ENCODE measurements around the gene UBE2V1.

Gene UBE2V1

DNA sequence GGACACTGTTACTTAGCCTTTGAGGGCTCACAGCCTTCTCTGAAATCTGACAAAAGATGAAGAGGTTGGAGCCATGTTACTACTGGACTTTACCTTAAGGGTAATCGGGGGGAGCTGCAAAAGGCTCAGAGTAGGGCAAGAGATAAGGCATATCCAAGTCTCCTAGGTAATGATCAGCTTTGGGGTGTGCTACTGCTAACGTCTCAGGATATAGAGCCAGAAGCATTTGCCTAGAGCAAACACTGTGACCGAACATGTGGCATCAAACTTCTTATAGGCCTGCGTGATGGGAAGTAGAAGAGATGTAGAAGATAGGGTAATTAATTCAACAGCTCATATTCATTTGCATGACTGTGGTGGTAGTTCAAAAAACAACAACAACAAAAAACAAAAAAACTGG is 11.1 kb downstream of the UBE2V1 start:
- DNase-seq = no peak
- Histone ChIP-seq H3K27ac (no peak overlapping the region), H3K36me3 (replicated peaks) (peaks cover 3% of the 10 kb centered on the region), H3K27me3 (replicated peaks) (no peaks in the 10 kb centered on the region), H3K4me3 (ENCODE audit: low read depth, low read length) (no peak overlapping the region)
- in situ Hi-C loops (cut with HindIII; ENCODE audit: low pct_ligation_motif_present, low sequenced_read_pairs) = no loop called here
- TF ChIP-seq, protein P1, sequence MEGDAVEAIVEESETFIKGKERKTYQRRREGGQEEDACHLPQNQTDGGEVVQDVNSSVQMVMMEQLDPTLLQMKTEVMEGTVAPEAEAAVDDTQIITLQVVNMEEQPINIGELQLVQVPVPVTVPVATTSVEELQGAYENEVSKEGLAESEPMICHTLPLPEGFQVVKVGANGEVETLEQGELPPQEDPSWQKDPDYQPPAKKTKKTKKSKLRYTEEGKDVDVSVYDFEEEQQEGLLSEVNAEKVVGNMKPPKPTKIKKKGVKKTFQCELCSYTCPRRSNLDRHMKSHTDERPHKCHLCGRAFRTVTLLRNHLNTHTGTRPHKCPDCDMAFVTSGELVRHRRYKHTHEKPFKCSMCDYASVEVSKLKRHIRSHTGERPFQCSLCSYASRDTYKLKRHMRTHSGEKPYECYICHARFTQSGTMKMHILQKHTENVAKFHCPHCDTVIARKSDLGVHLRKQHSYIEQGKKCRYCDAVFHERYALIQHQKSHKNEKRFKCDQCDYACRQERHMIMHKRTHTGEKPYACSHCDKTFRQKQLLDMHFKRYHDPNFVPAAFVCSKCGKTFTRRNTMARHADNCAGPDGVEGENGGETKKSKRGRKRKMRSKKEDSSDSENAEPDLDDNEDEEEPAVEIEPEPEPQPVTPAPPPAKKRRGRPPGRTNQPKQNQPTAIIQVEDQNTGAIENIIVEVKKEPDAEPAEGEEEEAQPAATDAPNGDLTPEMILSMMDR (IDR thresholded peaks at IDR 0.05; ENCODE audit: low read depth, low read length, missing control alignments) = no peak

DNA sequence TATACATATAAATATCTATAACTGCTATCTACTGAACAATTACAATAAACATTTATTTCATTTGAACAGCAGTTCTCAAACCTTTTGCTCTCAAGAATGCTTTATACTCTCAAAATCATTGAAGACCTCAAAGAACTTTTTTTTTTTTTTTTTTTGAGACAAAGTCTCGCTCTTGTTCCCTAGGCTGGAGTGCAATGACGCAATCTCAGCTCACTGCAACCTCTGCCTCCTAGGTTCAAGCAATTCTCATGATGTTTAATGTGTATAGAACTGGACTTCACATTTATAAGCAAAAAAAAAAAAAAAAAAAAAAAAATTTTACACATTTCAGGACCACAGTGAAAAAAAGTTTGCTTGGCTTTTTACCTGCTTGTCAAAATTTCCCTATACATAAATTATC is 11.7 kb downstream of the UBE2V1 start:
- Histone ChIP-seq H3K4me3 (ENCODE audit: low read depth, low read length) (no peak overlapping the region), H3K36me3 (replicated peaks) (peaks cover 3% of the 10 kb centered on the region), H3K27ac (no peak overlapping the region), H3K27me3 (replicated peaks) (no peaks in the 10 kb centered on the region)
- in situ Hi-C loops (cut with HindIII; ENCODE audit: low pct_ligation_motif_present, low sequenced_read_pairs) = no loop called here
- TF ChIP-seq, protein P1 (IDR thresholded peaks at IDR 0.05; ENCODE audit: low read depth, low read length, missing control alignments) = no peak
- no peak for DNase-seq

DNA sequence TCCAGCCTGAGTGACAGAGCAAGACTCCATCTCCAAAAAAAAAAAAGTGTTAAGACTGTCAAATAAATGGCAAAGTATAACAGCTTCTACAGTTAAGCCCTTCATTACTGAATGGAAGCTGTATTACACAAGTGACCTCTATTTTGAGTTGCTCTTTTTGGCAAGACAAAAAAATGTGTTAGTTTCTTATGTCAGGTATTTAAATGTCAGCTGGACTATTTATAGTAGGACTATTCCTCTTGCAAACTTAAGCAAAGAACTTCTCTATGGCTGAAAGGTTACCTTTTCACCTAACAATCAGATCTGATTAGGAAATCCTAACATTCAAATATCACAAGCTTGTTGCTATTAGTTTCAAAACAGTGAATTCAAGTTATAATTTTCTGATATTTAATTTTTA is 12.4 kb downstream of the UBE2V1 start:
- no peak overlapping the region for H3K4me3 ChIP-seq (ENCODE audit: low read depth, low read length)
- in situ Hi-C loops (cut with HindIII; ENCODE audit: low pct_ligation_motif_present, low sequenced_read_pairs) = no loop called here
- TF ChIP-seq, protein P1 (IDR thresholded peaks at IDR 0.05; ENCODE audit: low read depth, low read length, missing control alignments) = no peak
- no peaks in the 10 kb centered on the region for H3K27me3 ChIP-seq (replicated peaks)
- H3K27ac ChIP-seq = no peak overlapping the region
- DNase-seq = no peak
- peaks cover 9% of the 10 kb centered on the region for H3K36me3 ChIP-seq (replicated peaks)

DNA sequence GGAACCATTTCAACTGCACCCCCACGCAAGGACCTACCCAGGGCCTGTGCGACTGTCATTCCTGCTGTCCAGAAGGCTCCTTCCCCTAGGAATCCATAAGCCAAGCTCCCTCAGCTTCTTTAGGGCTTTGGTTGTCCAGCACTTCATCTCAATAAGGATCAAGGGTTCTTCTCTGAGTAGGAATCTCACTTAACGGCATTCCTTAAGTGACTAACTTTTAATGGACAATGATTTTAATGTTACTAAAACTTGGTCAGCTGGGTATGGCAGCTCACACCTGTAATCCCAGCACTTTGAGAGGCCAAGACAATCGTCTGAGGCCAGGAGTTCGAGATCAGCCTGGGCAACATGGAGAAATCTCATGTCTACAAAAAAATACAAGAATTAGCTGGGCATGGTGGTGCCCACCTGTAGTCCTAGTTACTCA is 13.4 kb downstream of the UBE2V1 start:
- no peak for DNase-seq
- H3K27ac ChIP-seq = no peak overlapping the region
- H3K36me3 ChIP-seq (replicated peaks) = peaks cover 19% of the 10 kb centered on the region
- in situ Hi-C loops (cut with HindIII; ENCODE audit: low pct_ligation_motif_present, low sequenced_read_pairs) = no loop called here
- H3K27me3 ChIP-seq (replicated peaks) = no peaks in the 10 kb centered on the region
- TF ChIP-seq, protein P1 (IDR thresholded peaks at IDR 0.05; ENCODE audit: low read depth, low read length, missing control alignments) = no peak
- no peak overlapping the region for H3K4me3 ChIP-seq (ENCODE audit: low read depth, low read length)

DNA sequence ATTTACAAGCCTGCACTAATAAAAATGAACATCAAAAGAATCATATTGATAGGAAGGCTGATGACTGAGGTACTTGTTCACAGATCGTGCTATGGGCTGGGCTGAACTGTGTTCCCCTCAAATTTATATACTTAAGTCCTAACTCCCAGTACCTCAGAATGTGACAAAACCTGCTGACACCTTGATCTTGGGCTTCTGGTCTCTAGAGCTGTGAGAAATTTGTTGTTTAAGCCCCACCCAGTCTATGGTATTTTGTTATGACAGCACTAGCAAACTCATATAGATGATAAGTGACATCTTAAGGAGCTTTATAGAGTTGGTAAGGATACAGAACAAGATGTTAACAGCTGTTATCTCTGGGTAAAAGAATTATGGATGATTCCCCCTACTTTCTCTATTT is 13.8 kb downstream of the UBE2V1 start:
- TF ChIP-seq, protein P1 (IDR thresholded peaks at IDR 0.05; ENCODE audit: low read depth, low read length, missing control alignments) = no peak
- H3K27ac ChIP-seq = no peak overlapping the region
- no peak for DNase-seq

DNA sequence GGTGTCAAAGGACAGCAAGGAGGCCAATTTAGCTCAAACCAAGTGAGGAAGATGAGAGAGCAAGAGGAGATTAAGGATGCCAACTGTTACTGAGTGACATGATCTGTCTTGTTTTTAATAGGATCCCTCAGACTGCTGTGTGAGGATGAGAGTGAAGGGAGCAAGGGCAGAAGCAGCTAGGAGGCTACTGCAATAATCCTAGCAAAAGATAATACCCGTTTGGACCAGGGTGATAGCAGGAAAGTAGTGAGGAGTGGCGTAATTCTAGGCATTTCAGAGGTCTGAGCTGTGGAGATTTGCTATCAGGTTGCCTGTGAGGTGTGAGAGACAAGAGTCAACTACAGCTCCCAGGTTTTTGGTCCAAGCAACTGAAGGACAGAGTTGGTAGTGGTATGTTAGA is 14.7 kb downstream of the UBE2V1 start:
- Histone ChIP-seq H3K27ac (no peak overlapping the region), H3K36me3 (replicated peaks) (peaks cover 27% of the 10 kb centered on the region), H3K27me3 (replicated peaks) (no peaks in the 10 kb centered on the region), H3K4me3 (ENCODE audit: low read depth, low read length) (no peak overlapping the region)
- in situ Hi-C loops (cut with HindIII; ENCODE audit: low pct_ligation_motif_present, low sequenced_read_pairs) = no loop called here
- no peak for DNase-seq
- TF ChIP-seq, protein P1 (IDR thresholded peaks at IDR 0.05; ENCODE audit: low read depth, low read length, missing control alignments) = no peak

More for the DNA sequence above, 13.8 kb downstream of the UBE2V1 start:
- Histone ChIP-seq H3K4me3 (ENCODE audit: low read depth, low read length) (no peak overlapping the region), H3K36me3 (replicated peaks) (peaks cover 22% of the 10 kb centered on the region), H3K27me3 (replicated peaks) (no peaks in the 10 kb centered on the region)
- in situ Hi-C loops (cut with HindIII; ENCODE audit: low pct_ligation_motif_present, low sequenced_read_pairs) = no loop called here

All from brain microvascular endothelial cell (primary cell).